KOPT-K1 (cell line): ENCODE data around the gene SEMA4C.
"Not testable (repeated sequence)": the region's sequence is repeated elsewhere in the genome, so short reads cannot be mapped to it uniquely, and the experiment has no call there.

Experiments used
- H3K27ac ChIP-seq: fragments of 200-600 bp; sonication (generic); 2 replicates; pipeline ENCODE4 v1.5.1; 2016; ENCODE audit warnings: antibody characterized with exemption, mild to moderate bottlenecking, low read depth, low read length; ENCODE audit not compliant: poor library complexity, severe bottlenecking
- H3K36me3 ChIP-seq: fragments of 200-600 bp; sonication (generic); 2 replicates; pipeline ENCODE4 v1.5.1; 2017; ENCODE audit warnings: antibody characterized with exemption, mild to moderate bottlenecking, low read length, moderate library complexity; ENCODE audit not compliant: insufficient read depth
- H3K9me3 ChIP-seq: fragments of 200-600 bp; sonication (generic); 2 replicates; pipeline ENCODE4 v1.5.1; 2017; ENCODE audit warnings: antibody characterized with exemption, low read length, mild to moderate bottlenecking; ENCODE audit not compliant: insufficient read depth, poor library complexity, severe bottlenecking

The SEMA4C gene

DNA sequence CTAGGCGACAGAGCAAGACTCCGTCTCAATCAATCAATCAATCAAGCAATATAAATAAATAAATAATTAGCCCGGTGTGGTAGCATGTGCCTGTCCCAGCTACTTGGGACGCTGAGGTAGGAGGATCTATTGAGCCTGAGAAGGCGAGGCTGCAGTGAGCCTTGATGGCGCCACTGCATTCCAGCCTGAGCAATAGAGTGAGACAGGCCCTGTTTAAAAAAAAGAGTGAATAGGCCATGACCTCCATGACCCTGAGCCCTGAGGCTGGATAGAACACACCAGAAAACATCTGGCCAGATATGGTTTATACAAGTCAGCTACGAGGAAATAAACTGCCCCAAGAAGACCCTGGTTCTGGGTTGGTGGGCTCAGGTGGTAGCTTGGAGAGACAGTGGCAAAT, 20.4 kb upstream of the SEMA4C start:
- Histone ChIP-seq H3K36me3 (no peaks in the 10 kb centered on the region), H3K27ac (no peak overlapping the region), H3K9me3 (no peaks in the 10 kb centered on the region)

DNA sequence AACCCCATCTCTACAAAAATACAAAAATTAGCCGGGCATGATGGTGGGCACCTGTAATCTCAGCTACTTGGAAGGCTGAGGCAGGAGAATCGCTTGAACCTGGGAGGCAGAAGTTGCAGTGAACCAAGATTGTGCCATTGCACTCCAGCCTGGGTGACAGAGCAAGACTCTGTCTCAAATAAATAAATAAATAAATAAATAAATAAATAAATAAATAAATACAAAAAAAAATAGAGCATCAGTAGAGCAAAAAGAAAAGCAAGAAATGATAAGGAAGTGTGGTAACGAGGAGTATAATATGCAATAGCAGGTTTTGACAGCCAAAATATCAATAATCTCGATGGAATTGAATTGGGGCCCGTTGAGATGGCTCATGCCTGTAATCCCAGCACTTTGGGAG, 19.6 kb upstream of the SEMA4C start:
- H3K27ac ChIP-seq, H3K9me3 ChIP-seq, H3K36me3 ChIP-seq: not testable (repeated sequence)

GRCh38 chr2:96888072-96889011, 18.5 kb upstream of the SEMA4C start:
- Histone ChIP-seq H3K36me3 (no peaks in the 10 kb centered on the region), H3K27ac (no peak overlapping the region), H3K9me3 (no peaks in the 10 kb centered on the region)

GRCh38 chr2:96887493-96888012, 17.7 kb upstream of the SEMA4C start:
- H3K36me3 ChIP-seq, result no peaks in the 10 kb centered on the region
- no peaks in the 10 kb centered on the region for H3K9me3 ChIP-seq
- no peak overlapping the region for H3K27ac ChIP-seq

- no peak overlapping the region for H3K27ac ChIP-seq
- no peaks in the 10 kb centered on the region for H3K9me3 ChIP-seq
- no peaks in the 10 kb centered on the region for H3K36me3 ChIP-seq
These were observed 15.8 kb upstream of the SEMA4C start for GRCh38 chr2:96885432-96886347.

GRCh38 chr2:96884299-96885094, 14.6 kb upstream of the SEMA4C start:
- no peaks in the 10 kb centered on the region for H3K9me3 ChIP-seq
- no peaks in the 10 kb centered on the region for H3K36me3 ChIP-seq
- no peak overlapping the region for H3K27ac ChIP-seq

GRCh38 chr2:96883306-96883705, 13.4 kb upstream of the SEMA4C start:
- no peaks in the 10 kb centered on the region for H3K36me3 ChIP-seq
- H3K27ac ChIP-seq, result no peak overlapping the region
- no peaks in the 10 kb centered on the region for H3K9me3 ChIP-seq

DNA sequence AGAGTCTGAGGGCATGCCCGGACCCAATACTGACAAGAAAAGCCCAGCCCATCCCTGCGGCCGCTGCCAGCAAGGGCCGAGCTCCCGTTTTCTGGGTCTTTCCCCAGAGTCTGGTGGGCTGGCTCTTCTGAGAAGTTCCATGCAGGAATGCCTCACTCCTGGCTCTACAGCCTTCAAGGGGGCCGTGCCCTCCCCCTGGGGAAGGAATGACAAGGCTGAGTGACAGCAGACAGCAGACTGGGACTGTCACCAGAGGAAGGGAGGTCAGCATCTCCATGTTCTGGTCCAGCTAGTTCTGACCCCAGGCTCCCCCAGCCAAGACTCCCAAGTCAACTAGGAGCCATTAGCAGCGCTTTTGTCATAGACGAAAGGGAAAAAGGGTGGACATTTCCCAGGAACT, 13.0 kb upstream of the SEMA4C start:
- H3K36me3 ChIP-seq, result no peaks in the 10 kb centered on the region
- H3K27ac ChIP-seq, result no peak overlapping the region
- H3K9me3 ChIP-seq, result no peaks in the 10 kb centered on the region

DNA sequence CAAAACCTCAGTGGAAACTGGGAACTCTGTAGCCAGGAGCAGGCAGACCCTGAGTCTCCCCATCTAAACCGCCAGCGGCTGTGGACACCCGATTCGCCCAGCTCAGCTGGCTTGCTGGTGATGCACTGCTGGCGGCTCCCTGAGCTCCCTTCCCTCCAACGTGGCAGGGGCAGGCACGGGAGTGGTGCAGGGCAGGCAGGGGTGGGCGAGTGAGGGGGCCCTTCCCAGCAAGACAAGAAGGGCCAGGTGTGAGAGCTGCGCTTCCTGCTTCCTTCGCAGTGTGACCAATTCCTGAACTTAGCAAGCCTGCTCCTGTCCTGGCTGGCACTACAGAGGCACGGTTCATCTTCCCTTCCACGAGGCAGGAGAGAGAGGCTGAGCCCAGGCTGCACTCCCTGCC, 12.3 kb upstream of the SEMA4C start:
- Histone ChIP-seq H3K36me3 (no peaks in the 10 kb centered on the region), H3K27ac (no peak overlapping the region), H3K9me3 (no peaks in the 10 kb centered on the region)

DNA sequence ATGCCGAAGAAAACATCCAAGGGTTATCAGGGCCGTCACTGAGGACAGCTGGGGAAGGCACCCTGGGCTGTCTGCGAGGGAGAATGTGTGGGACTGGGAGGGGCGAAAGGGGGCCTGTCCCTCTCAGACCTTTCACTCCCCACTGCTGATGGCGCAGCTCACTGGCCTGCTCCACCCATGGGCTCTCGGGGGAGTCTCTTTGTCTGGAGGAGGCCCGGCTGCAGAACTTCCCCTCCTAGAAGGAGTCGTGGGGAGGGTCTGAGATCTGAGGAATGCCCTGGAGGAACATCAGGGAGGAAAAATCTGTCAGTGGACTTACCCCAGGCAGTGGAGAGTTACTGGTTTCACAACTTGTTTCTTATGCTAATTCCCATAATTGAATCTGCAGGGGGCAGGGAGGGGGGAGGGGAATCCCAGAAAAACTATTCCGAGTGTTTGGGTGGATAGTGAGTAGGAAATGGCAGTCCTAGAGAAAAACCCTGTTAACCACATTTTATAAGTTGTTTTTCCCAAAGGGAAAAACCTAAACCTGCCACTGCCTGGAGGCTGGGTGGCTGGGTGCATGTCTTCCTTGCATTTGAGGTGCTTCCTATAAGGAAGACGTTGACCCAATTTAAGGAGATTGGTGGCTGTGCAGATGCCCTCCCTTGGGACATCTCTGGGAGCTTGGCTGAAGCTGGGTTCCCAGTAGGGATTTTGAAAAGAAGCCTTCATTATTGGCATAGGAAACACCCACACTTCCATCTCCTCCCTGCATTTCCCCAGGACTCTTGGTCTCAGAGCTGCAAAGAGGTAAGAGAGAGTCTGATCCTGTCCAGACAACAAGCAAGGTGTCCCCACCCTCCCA, 11.7 kb upstream of the SEMA4C start:
- no peak overlapping the region for H3K27ac ChIP-seq
- no peaks in the 10 kb centered on the region for H3K9me3 ChIP-seq
- H3K36me3 ChIP-seq, result no peaks in the 10 kb centered on the region

- Histone ChIP-seq H3K27ac (no peak overlapping the region), H3K36me3 (no peaks in the 10 kb centered on the region), H3K9me3 (no peaks in the 10 kb centered on the region)
These were observed 11.0 kb upstream of the SEMA4C start for GRCh38 chr2:96880891-96881273.

GRCh38 chr2:96879545-96880040, 9.7 kb upstream of the SEMA4C start:
- Histone ChIP-seq H3K9me3 (no peaks in the 10 kb centered on the region), H3K27ac (no peak overlapping the region), H3K36me3 (no peaks in the 10 kb centered on the region)

GRCh38 chr2:96878796-96879544, 9.1 kb upstream of the SEMA4C start:
- no peaks in the 10 kb centered on the region for H3K9me3 ChIP-seq
- H3K36me3 ChIP-seq, result no peaks in the 10 kb centered on the region
- no peak overlapping the region for H3K27ac ChIP-seq
